H1 (cell line): Measurements from ENCODE around the gene MYLK. TPM values are rescaled to one million over a fixed set of nuclear protein-coding genes. Genes with fewer than 3 reads are reported as not detected.

ENCODE experiments used
- CTCF ChIA-PET: fragments of 300-600 bp; sonication (Branson Sonifier 250); formaldehyde crosslinking; loops from one replicate; lab custom pipeline; 2021; ENCODE audit not compliant: partially characterized antibody; lab: Charles Lee
- POLR2A ChIA-PET: fragments of 300-600 bp; sonication (Branson Sonifier 250); formaldehyde crosslinking; loops from one replicate; lab custom pipeline; 2021; ENCODE audit warnings: inconsistent platforms; ENCODE audit not compliant: partially characterized antibody; lab: Charles Lee
- DNase-seq, 2 experiments: peaks; one replicate each; pipeline versions ENCODE4 v3.0.0 to v3.0.0-alpha.2; 2010 to 2022; ENCODE audit warnings: low spot score in 2 of 2, low read depth in 1 of 2, mixed read lengths in 1 of 2
- FAIRE-seq: peaks from 2 replicates; lab custom pipeline; 2011; peaks lifted over from hg19 to GRCh38; lab: Jason Lieb, UNC
- H2AFZ ChIP-seq: 2 replicates; pipeline ENCODE4 v1.8.1; 2012; ENCODE audit warnings: low read length, inconsistent platforms
- H2AK5ac ChIP-seq: 2 replicates; pipeline ENCODE4 v1.6.1; 2013; ENCODE audit warnings: low read depth, low read length
- H2BK120ac ChIP-seq: replicated peaks from 2 replicates; pipeline ENCODE3; 2013; ENCODE audit warnings: low read depth, low read length, inconsistent platforms
- H2BK12ac ChIP-seq: 2 replicates; pipeline ENCODE4 v1.6.1; 2013; ENCODE audit warnings: low read depth, low read length
- H2BK15ac ChIP-seq: 2 replicates; pipeline ENCODE4 v1.6.1; 2013; ENCODE audit warnings: low read length
- H2BK20ac ChIP-seq: 2 replicates; pipeline ENCODE4 v1.6.1; 2013; ENCODE audit warnings: low read length
- H2BK5ac ChIP-seq: 2 replicates; pipeline ENCODE4 v1.6.1; 2013; ENCODE audit warnings: low read depth, low read length
- H3K14ac ChIP-seq: 2 replicates; pipeline ENCODE4 v1.6.1; 2013; ENCODE audit warnings: inconsistent platforms; ENCODE audit not compliant: insufficient read length
- H3K18ac ChIP-seq: 2 replicates; pipeline ENCODE4 v1.6.1; 2013; ENCODE audit warnings: low read length; ENCODE audit errors: extremely low read depth
- H3K23ac ChIP-seq: 2 replicates; pipeline ENCODE4 v1.6.1; 2013; ENCODE audit warnings: inconsistent platforms; ENCODE audit not compliant: insufficient read length
- H3K23me2 ChIP-seq: 2 replicates; pipeline ENCODE4 v1.6.1; 2013; ENCODE audit warnings: low read depth, low read length
- H3K27ac ChIP-seq: 2 replicates; pipeline ENCODE4 v1.6.1; 2011; ENCODE audit warnings: low read depth, low read length, inconsistent platforms
- H3K27me3 ChIP-seq, 4 experiments: replicated peaks in 1 of 4; 1 replicate in 1 of 4; 2 replicates in 3 of 4; pipeline versions ENCODE4 v1.6.1 to v1.8.1; 2011 to 2013; ENCODE audit warnings: low read length in 3 of 4, mild to moderate bottlenecking in 3 of 4, inconsistent platforms in 2 of 4, mixed read lengths in 2 of 4, moderate library complexity in 1 of 4; ENCODE audit not compliant: control insufficient read depth in 3 of 4, insufficient read depth in 3 of 4; ENCODE audit errors: extremely low read depth in 1 of 4
- H3K36me3 ChIP-seq, 4 experiments: 2 replicates each; pipeline versions ENCODE4 v1.6.1 to v1.8.1; 2011 to 2013; ENCODE audit warnings: mild to moderate bottlenecking in 4 of 4, low read length in 3 of 4, moderate library complexity in 2 of 4, control low read depth in 1 of 4, inconsistent platforms in 1 of 4; ENCODE audit not compliant: insufficient read depth in 4 of 4, control insufficient read depth in 2 of 4
- H3K4ac ChIP-seq: replicated peaks from 2 replicates; pipeline ENCODE3; 2013; ENCODE audit warnings: low read length, low read depth, mixed read lengths, inconsistent platforms; ENCODE audit not compliant: insufficient read length
- H3K4me1 ChIP-seq, 4 experiments: replicated peaks in 1 of 4; 1 replicate in 1 of 4; 2 replicates in 3 of 4; pipeline versions ENCODE4 v1.6.1 to v1.8.1; 2011 to 2013; ENCODE audit warnings: low read length in 3 of 4, inconsistent platforms in 2 of 4, mixed read lengths in 1 of 4; ENCODE audit not compliant: insufficient read depth in 4 of 4, control insufficient read depth in 3 of 4
- H3K4me2 ChIP-seq, 2 experiments: 2 replicates each; pipeline versions ENCODE4 v1.6.1 to v1.8.1; 2011 to 2013; ENCODE audit warnings: low read depth in 2 of 2, low read length in 2 of 2, control low read depth in 1 of 2, inconsistent platforms in 1 of 2, mild to moderate bottlenecking in 1 of 2; ENCODE audit not compliant: insufficient read depth in 1 of 2
- H3K4me3 ChIP-seq, 4 experiments: fragments of 200-600, 300-600 bp in 1 of 4; sonication (generic), shearing (Covaris generic), sonication (Bioruptor Twin) in 1 of 4; 2 replicates each; pipeline versions ENCODE4 v1.5.1 to v1.8.1; 2011 to 2016; ENCODE audit warnings: low read length in 4 of 4, low read depth in 3 of 4, control low read depth in 2 of 4, inconsistent platforms in 2 of 4, mild to moderate bottlenecking in 2 of 4, mixed read lengths in 1 of 4, moderate library complexity in 1 of 4; ENCODE audit not compliant: insufficient read depth in 2 of 4; ENCODE audit errors: extremely low read depth in 1 of 4
- H3K56ac ChIP-seq: replicated peaks from 2 replicates; pipeline ENCODE3; 2013; ENCODE audit warnings: low read depth, mild to moderate bottlenecking, mixed read lengths, low read length, inconsistent platforms; ENCODE audit not compliant: insufficient read length
- H3K79me1 ChIP-seq: 2 replicates; pipeline ENCODE4 v1.6.1; 2013; ENCODE audit warnings: low read depth, low read length, control low read depth
- H3K79me2 ChIP-seq, 2 experiments: 2 replicates each; pipeline versions ENCODE4 v1.6.1 to v1.8.1; 2012 to 2013; ENCODE audit warnings: low read length in 2 of 2, mild to moderate bottlenecking in 2 of 2, inconsistent platforms in 1 of 2; ENCODE audit not compliant: insufficient read depth in 2 of 2, control insufficient read depth in 1 of 2
- H3K9ac ChIP-seq, 4 experiments: replicated peaks in 1 of 4; 1 replicate in 1 of 4; 2 replicates in 3 of 4; pipeline versions ENCODE4 v1.6.1 to v1.8.1; 2011 to 2013; ENCODE audit warnings: low read depth in 3 of 4, low read length in 3 of 4, control low read depth in 2 of 4, mild to moderate bottlenecking in 2 of 4, moderate library complexity in 2 of 4, inconsistent platforms in 1 of 4; ENCODE audit errors: extremely low read depth in 1 of 4
- H3K9me3 ChIP-seq, 2 experiments: 2 replicates each; pipeline versions ENCODE4 v1.6.1 to v1.8.1; 2012 to 2013; ENCODE audit warnings: mild to moderate bottlenecking in 2 of 2, moderate library complexity in 2 of 2, control low read depth in 1 of 2, inconsistent platforms in 1 of 2, low read depth in 1 of 2, low read length in 1 of 2, mixed read lengths in 1 of 2; ENCODE audit not compliant: insufficient read depth in 2 of 2
- H4K20me1 ChIP-seq, 2 experiments: replicated peaks in 1 of 2; 2 replicates each; pipeline versions ENCODE3 to v1.8.1; 2011 to 2013; ENCODE audit warnings: inconsistent platforms in 2 of 2, low read length in 2 of 2, mild to moderate bottlenecking in 1 of 2; ENCODE audit not compliant: insufficient read depth in 2 of 2, control insufficient read depth in 1 of 2
- H4K5ac ChIP-seq: 2 replicates; pipeline ENCODE4 v1.6.1; 2013; ENCODE audit warnings: low read length, low read depth, mixed read lengths, inconsistent platforms; ENCODE audit not compliant: insufficient read length
- H4K8ac ChIP-seq: 2 replicates; pipeline ENCODE4 v1.8.0; 2013; ENCODE audit warnings: mild to moderate bottlenecking, moderate library complexity, low read length, inconsistent platforms; ENCODE audit not compliant: insufficient read depth; ENCODE audit errors: extremely low read depth
- H4K91ac ChIP-seq: replicated peaks from 2 replicates; pipeline ENCODE3; 2013; ENCODE audit warnings: low read length, mixed read lengths, inconsistent platforms; ENCODE audit not compliant: insufficient read length
- BCL11A ChIP-seq, 2 experiments: IDR thresholded peaks; one replicate each; pipeline ENCODE4 v1.6.1; 2011; ENCODE audit warnings: low read depth in 2 of 2, low read length in 2 of 2, mild to moderate bottlenecking in 2 of 2
- POLR2A ChIP-seq, 2 experiments: IDR thresholded peaks; 1 replicate in 1 of 2; 2 replicates in 1 of 2; pipeline ENCODE4 v1.6.1; 2011; ENCODE audit warnings: low read depth in 2 of 2, low read length in 2 of 2, mild to moderate bottlenecking in 2 of 2; ENCODE audit errors: control extremely low read depth in 1 of 2
- POLR2AphosphoS5 ChIP-seq: IDR thresholded peaks from 2 replicates; pipeline ENCODE4 v1.6.1; 2011; ENCODE audit warnings: low read depth, low read length
- RBBP5 ChIP-seq: IDR thresholded peaks from 2 replicates; pipeline ENCODE4 v1.7.1; 2012; ENCODE audit warnings: low read depth, mild to moderate bottlenecking, inconsistent platforms, low read length, moderate library complexity, borderline replicate concordance
- SAP30 ChIP-seq: fragments of 300-600 bp; sonication (generic); IDR thresholded peaks from 2 replicates; pipeline ENCODE4 v1.7.1; 2012; ENCODE audit warnings: low read length, moderate library complexity, mild to moderate bottlenecking, inconsistent platforms; ENCODE audit not compliant: insufficient read depth, insufficient replicate concordance
- SUZ12 ChIP-seq: fragments of 200-600 bp; sonication (generic); IDR thresholded peaks from 2 replicates; pipeline ENCODE4 v1.6.1; 2012; ENCODE audit warnings: mild to moderate bottlenecking, inconsistent platforms, low read length, moderate library complexity, mixed read lengths
- ZNF274 ChIP-seq: IDR thresholded peaks from 2 replicates; pipeline ENCODE4 v1.7.0; 2012; ENCODE audit warnings: low read length, borderline replicate concordance; ENCODE audit errors: extremely low read depth
- WGBS, 2 experiments: shearing (Covaris generic) in 1 of 2; methylation state at CpG; one replicate each; pipeline versions ENCODE4 v1.1.6 to v1.1.7; 2013 to 2015; ENCODE audit warnings: low lambda C conversion rate in 2 of 2, mixed read lengths in 2 of 2, inconsistent platforms in 1 of 2, low coverage in 1 of 2, missing lambda C conversion rate in 1 of 2; ENCODE audit not compliant: insufficient replicate concordance in 2 of 2, insufficient coverage in 1 of 2, insufficient read length in 1 of 2; ENCODE audit errors: extremely low coverage in 1 of 2, missing lambda C conversion rate in 1 of 2; 5-methylcytosine and 5-hydroxymethylcytosine counted together
- polyA plus RNA-seq, 7 experiments: library from polyadenylated mRNA; depleted of rRNA in 3 of 7; stranded (reverse) in 5 of 7; unstranded in 2 of 7; fragments of >200 nt in 5 of 7; fragments of 200-250 nt in 2 of 7; gene quantifications; 1 replicate in 5 of 7; 2 replicates in 1 of 7; 4 replicates in 1 of 7; pipeline versions ENCODE4 v1.2.1 to v1.2.3, GENCODE V29; 2011 to 2013; ENCODE audit warnings: missing spikeins in 2 of 7, mixed read lengths in 2 of 7
- total RNA-seq: library from RNA; stranded (reverse); fragmentation: NEBNext Ultra II Directional; extraction: Animal tissue kit (Norgen Biotek cat#: 25700); gene quantifications from 2 replicates; pipeline ENCODE4 v1.2.1, GENCODE V29; 2021
- TF ChIP-seq, protein P1 (sequence below): IDR thresholded peaks from 2 replicates; pipeline ENCODE4 v1.6.1; 2012; ENCODE audit warnings: low read length, inconsistent platforms
- TF ChIP-seq, protein P2 (sequence below): IDR thresholded peaks from 2 replicates; pipeline ENCODE4 v1.6.1; 2012; ENCODE audit warnings: inconsistent platforms

The MYLK gene
- total and polyA plus RNA-seq, 2 of the 8 experiments (the other 6 are each of a cell fraction or from before 2014, with no cell fraction given): 11.6 to 21.3 TPM

DNA sequence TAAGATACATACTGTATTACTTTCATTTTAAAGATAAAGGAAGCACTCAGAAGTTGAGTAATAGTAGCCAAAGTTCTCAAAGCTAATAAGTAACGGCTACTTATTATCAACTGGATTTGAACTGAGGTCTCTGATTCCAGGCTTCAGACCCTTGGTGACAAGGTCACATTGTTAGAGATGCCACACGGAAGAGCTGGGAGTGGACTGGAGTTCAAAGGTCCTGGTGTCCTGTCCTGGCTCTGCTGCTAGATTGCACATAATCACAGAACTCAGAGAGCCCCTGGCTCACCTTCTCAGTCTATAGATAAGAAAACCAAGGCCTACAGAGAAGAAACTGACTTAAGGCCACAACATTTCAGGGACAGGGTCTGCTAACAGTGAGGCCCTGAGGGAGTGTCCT, 75.3 kb downstream of the MYLK start:
- Histone ChIP-seq H2BK15ac (no peak overlapping the region), H3K23me2 (no peaks in the 10 kb centered on the region), H2BK120ac (no peak overlapping the region), H4K5ac (no peak overlapping the region), H3K4me1 (no peaks in the 10 kb centered on the region; a peak in 2 of 7 replicates), H3K36me3 (no peaks in the 10 kb centered on the region), H2BK12ac (no peak overlapping the region), H4K20me1 (no peaks in the 10 kb centered on the region), H3K4me3 (no peak overlapping the region), H2AK5ac (no peak overlapping the region), H3K9me3 (no peaks in the 10 kb centered on the region), H3K4ac (no peak overlapping the region), H2AFZ (no peak overlapping the region), H3K56ac (no peak overlapping the region), H3K23ac (no peak overlapping the region), H3K27me3 (no peaks in the 10 kb centered on the region), H3K9ac (no peak overlapping the region), H3K79me1 (no peaks in the 10 kb centered on the region), H3K14ac (no peak overlapping the region), H2BK20ac (no peak overlapping the region), H4K8ac (no peak overlapping the region), H3K79me2 (no peaks in the 10 kb centered on the region), H3K18ac (no peak overlapping the region), H3K27ac (no peak overlapping the region), H4K91ac (no peak overlapping the region), H3K4me2 (no peak overlapping the region), H2BK5ac (no peak overlapping the region)
- ChIA-PET POLR2A (no interaction called here), CTCF (interaction anchor here (1.5 to 1.7 kb wide), 2 partner anchors 8 kb away, joined by 3 to 4 read pairs; no protein-coding TSS in a partner anchor)
- DNase-seq: no peak
- WGBS, 2 experiments: 74% methylated on average over 2 of the region's 2 CpGs; no CpG with 5 or more reads in 1 of the 2 experiments
- FAIRE-seq: no peak
- no peak for TF ChIP-seq BCL11A (IDR thresholded peaks at IDR 0.05; ENCODE audit: low read depth in 2 of 2, low read length in 2 of 2)
- no peak for TF ChIP-seq POLR2A (IDR thresholded peaks at IDR 0.05; ENCODE audit: control extremely low read depth in 1 of 2, low read depth in 2 of 2, low read length in 2 of 2)
- TF ChIP-seq, protein P1, sequence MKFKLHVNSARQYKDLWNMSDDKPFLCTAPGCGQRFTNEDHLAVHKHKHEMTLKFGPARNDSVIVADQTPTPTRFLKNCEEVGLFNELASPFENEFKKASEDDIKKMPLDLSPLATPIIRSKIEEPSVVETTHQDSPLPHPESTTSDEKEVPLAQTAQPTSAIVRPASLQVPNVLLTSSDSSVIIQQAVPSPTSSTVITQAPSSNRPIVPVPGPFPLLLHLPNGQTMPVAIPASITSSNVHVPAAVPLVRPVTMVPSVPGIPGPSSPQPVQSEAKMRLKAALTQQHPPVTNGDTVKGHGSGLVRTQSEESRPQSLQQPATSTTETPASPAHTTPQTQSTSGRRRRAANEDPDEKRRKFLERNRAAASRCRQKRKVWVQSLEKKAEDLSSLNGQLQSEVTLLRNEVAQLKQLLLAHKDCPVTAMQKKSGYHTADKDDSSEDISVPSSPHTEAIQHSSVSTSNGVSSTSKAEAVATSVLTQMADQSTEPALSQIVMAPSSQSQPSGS: no peak
- TF ChIP-seq, protein P2, sequence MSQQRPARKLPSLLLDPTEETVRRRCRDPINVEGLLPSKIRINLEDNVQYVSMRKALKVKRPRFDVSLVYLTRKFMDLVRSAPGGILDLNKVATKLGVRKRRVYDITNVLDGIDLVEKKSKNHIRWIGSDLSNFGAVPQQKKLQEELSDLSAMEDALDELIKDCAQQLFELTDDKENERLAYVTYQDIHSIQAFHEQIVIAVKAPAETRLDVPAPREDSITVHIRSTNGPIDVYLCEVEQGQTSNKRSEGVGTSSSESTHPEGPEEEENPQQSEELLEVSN: no peak
- TF ChIP-seq SAP30: no peak
- TF ChIP-seq SUZ12: no peak
- TF ChIP-seq ZNF274: no peak
- TF ChIP-seq RBBP5: no peak
- TF ChIP-seq POLR2AphosphoS5: no peak
